COLO668 (cell line): Measurements from ENCODE around the gene SLCO3A1.

Source experiments
- DNase-seq: peaks from one replicate; lab custom pipeline; 2025; ENCODE audit not compliant: unreplicated experiment; lab: John Stamatoyannopoulos, UW

Gene SLCO3A1

GRCh38 chr15:91860498-91860897 lies 7.0 kb downstream of the SLCO3A1 start:
- DNase-seq = no peak

- no peak for DNase-seq
These were observed 7.7 kb downstream of the SLCO3A1 start for GRCh38 chr15:91861223-91861622.

GRCh38 chr15:91862891-91863504 lies 9.5 kb downstream of the SLCO3A1 start:
- no peak for DNase-seq

- no peak for DNase-seq
These were observed 10.2 kb downstream of the SLCO3A1 start for GRCh38 chr15:91863621-91864255.

GRCh38 chr15:91864664-91865063 lies 11.2 kb downstream of the SLCO3A1 start:
- no peak for DNase-seq

- DNase-seq = no peak
These were observed 12.0 kb downstream of the SLCO3A1 start for GRCh38 chr15:91865486-91865885.

- no peak for DNase-seq
These were observed 12.4 kb downstream of the SLCO3A1 start for GRCh38 chr15:91865950-91866349.

GRCh38 chr15:91866371-91866905 lies 12.9 kb downstream of the SLCO3A1 start:
- DNase-seq = no peak

GRCh38 chr15:91866971-91867372 lies 13.5 kb downstream of the SLCO3A1 start:
- peak; percentile 20 for DNase-seq

GRCh38 chr15:91867581-91868026 lies 14.1 kb downstream of the SLCO3A1 start:
- no peak for DNase-seq

- DNase-seq = no peak
These were observed 17.5 kb downstream of the SLCO3A1 start for GRCh38 chr15:91870876-91871537.

- no peak for DNase-seq
These were observed 18.3 kb downstream of the SLCO3A1 start for GRCh38 chr15:91871837-91872236.

- no peak for DNase-seq
These were observed 19.0 kb downstream of the SLCO3A1 start for GRCh38 chr15:91872356-91873137.

- no peak for DNase-seq
These were observed 19.6 kb downstream of the SLCO3A1 start for GRCh38 chr15:91873138-91873536.

GRCh38 chr15:91874171-91874570 lies 20.7 kb downstream of the SLCO3A1 start:
- DNase-seq = no peak

- no peak for DNase-seq
These were observed 21.6 kb downstream of the SLCO3A1 start for GRCh38 chr15:91874992-91875660.

- DNase-seq = no peak
These were observed 22.7 kb downstream of the SLCO3A1 start for GRCh38 chr15:91876187-91876586.

GRCh38 chr15:91878319-91878870 lies 24.9 kb downstream of the SLCO3A1 start:
- no peak for DNase-seq

GRCh38 chr15:91879158-91879557 lies 25.6 kb downstream of the SLCO3A1 start:
- no peak for DNase-seq

GRCh38 chr15:91880373-91880772 lies 26.9 kb downstream of the SLCO3A1 start:
- no peak for DNase-seq
